Measurements from ENCODE around the gene TIPIN.
A peak's percentile ranks its signal among the peaks of the same experiment; 100 is the strongest.
"Not testable (repeated sequence)": the region's sequence is repeated elsewhere in the genome, so short reads cannot be mapped to it uniquely, and the experiment has no call there.

TIPIN gene

GRCh38 chr15:66399276-66399675, 42.8 kb upstream of the TIPIN start:
- no peak for TF ChIP-seq POU2F2 (IDR thresholded peaks at IDR 0.05; ENCODE audit: low read depth, low read length)
- no peak for TF ChIP-seq SPI1 (IDR thresholded peaks at IDR 0.05; ENCODE audit: low read depth, low read length)
- TF ChIP-seq POLR2AphosphoS5 (IDR thresholded peaks at IDR 0.05; ENCODE audit: low read depth, low read length): no peak
- no peak for DNase-seq (ENCODE audit: insufficient read length, low spot score)
- no peak for FAIRE-seq

DNA sequence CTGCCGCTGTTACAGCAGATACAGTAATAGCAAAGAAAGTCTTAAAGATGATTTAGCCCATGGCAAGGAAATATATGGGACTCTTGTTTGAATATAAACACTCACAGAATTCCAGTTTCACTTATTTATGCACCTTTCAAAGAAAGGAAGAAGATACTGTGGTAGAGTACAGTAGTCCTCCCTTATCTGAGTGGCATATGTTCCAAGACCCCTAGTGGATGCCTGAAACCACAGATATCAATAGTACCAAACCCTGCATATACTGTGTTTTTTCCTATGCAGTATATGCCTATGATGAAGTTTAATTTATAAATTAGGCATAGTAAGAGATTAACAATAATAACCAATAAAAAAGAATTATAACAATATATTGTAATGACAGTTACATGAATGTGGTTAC, 38.4 kb upstream of the TIPIN start:
- no peak for DNase-seq (ENCODE audit: insufficient read length, low spot score)
- TF ChIP-seq POLR2A (IDR thresholded peaks at IDR 0.05; ENCODE audit: low read depth, low read length): no peak
- FAIRE-seq: no peak

DNA sequence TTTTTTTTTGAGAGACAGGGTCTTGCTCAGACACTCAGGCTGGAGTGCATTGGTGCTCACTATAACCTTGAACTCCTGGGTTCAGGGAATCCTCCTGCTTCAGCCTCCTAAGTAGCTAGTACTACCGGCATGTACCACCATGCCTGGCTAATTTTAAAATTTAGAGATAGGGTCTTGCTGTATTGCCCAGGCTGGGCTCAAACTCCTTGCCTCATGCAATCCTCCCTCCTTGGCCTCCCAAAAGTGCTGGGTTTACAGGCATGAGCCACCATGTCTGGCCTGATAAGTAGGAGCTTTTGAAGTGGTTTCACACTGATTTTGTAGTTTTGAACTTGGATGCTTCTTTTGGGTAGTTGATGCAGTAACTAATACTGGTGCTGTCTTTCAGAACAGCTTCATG, 38.0 kb upstream of the TIPIN start:
- DNase-seq (ENCODE audit: insufficient read length, low spot score) (no peak), FAIRE-seq (no peak)
- TF ChIP-seq POLR2AphosphoS5 (IDR thresholded peaks at IDR 0.05; ENCODE audit: low read depth, low read length) (no peak), PAX5 (IDR thresholded peaks at IDR 0.05; ENCODE audit: insufficient read depth, low read length, severe bottlenecking) (no peak), SPI1 (IDR thresholded peaks at IDR 0.05; ENCODE audit: low read depth, low read length) (no peak), POU2F2 (IDR thresholded peaks at IDR 0.05; ENCODE audit: low read depth, low read length) (no peak), TAF1 (IDR thresholded peaks at IDR 0.05; ENCODE audit: low read depth, low read length) (no peak), POLR2A (IDR thresholded peaks at IDR 0.05; ENCODE audit: low read depth, low read length) (no peak)

GRCh38 chr15:66393037-66393436, 36.6 kb upstream of the TIPIN start:
- not testable (repeated sequence) for FAIRE-seq; DNase-seq (ENCODE audit: insufficient read length, low spot score)

- DNase-seq (ENCODE audit: insufficient read length, low spot score) (no peak), FAIRE-seq (peak; percentile 82)
- TF ChIP-seq TAF1 (IDR thresholded peaks at IDR 0.05; ENCODE audit: low read depth, low read length): no peak
- peak; percentile 99 for TF ChIP-seq SPI1 (IDR thresholded peaks at IDR 0.05; ENCODE audit: low read depth, low read length)
- TF ChIP-seq POU2F2 (IDR thresholded peaks at IDR 0.05; ENCODE audit: low read depth, low read length): peak; percentile 81
- no peak for TF ChIP-seq PAX5 (IDR thresholded peaks at IDR 0.05; ENCODE audit: insufficient read depth, low read length, severe bottlenecking)
These were observed 34.2 kb upstream of the TIPIN start for GRCh38 chr15:66390678-66391077.

DNA sequence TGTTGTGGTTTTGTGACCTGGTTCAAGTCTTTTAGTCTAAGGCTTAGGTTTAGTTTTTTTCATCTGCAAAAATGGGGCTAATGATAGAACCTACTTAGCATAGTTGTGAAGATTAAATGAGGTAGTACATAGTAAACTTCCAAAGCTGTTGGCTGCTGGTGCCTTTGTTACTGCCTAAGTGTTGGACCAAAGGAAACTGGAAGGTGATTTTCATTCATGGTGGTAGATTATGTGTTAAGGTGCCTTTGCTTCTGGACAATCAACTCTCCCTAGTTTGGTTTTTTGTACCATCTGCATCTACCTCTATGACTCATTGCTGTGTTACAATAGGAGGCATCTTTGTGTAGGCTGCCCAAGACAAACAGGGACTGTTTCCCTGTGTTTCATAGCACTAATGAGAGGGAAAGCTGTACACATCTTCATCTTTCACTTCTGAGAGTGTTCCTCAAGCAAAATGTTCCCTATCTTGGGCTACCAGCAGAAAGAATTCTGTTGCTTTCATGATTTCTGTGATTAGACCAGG, 33.4 kb upstream of the TIPIN start:
- no peak for DNase-seq (ENCODE audit: insufficient read length, low spot score)
- TF ChIP-seq TAF1 (IDR thresholded peaks at IDR 0.05; ENCODE audit: low read depth, low read length) (no peak), POLR2A (IDR thresholded peaks at IDR 0.05; ENCODE audit: low read depth, low read length) (no peak), SPI1 (IDR thresholded peaks at IDR 0.05; ENCODE audit: low read depth, low read length) (no peak), POU2F2 (IDR thresholded peaks at IDR 0.05; ENCODE audit: low read depth, low read length) (no peak), PAX5 (IDR thresholded peaks at IDR 0.05; ENCODE audit: insufficient read depth, low read length, severe bottlenecking) (no peak), POLR2AphosphoS5 (IDR thresholded peaks at IDR 0.05; ENCODE audit: low read depth, low read length) (no peak)
- peak; percentile 86 for FAIRE-seq

- TF ChIP-seq POLR2AphosphoS5 (IDR thresholded peaks at IDR 0.05; ENCODE audit: low read depth, low read length): no peak
- peak; percentile 90 for TF ChIP-seq PAX5 (IDR thresholded peaks at IDR 0.05; ENCODE audit: insufficient read depth, low read length, severe bottlenecking)
- no peak for TF ChIP-seq POLR2A (IDR thresholded peaks at IDR 0.05; ENCODE audit: low read depth, low read length)
- no peak for TF ChIP-seq TAF1 (IDR thresholded peaks at IDR 0.05; ENCODE audit: low read depth, low read length)
- DNase-seq (ENCODE audit: insufficient read length, low spot score): no peak
- FAIRE-seq: no peak
These were observed 32.8 kb upstream of the TIPIN start for GRCh38 chr15:66389098-66389858.

GRCh38 chr15:66388576-66388975, 32.1 kb upstream of the TIPIN start:
- DNase-seq (ENCODE audit: insufficient read length, low spot score) (no peak), FAIRE-seq (no peak)
- TF ChIP-seq PAX5 (IDR thresholded peaks at IDR 0.05; ENCODE audit: insufficient read depth, low read length, severe bottlenecking): no peak
- no peak for TF ChIP-seq POLR2AphosphoS5 (IDR thresholded peaks at IDR 0.05; ENCODE audit: low read depth, low read length)
- no peak for TF ChIP-seq POU2F2 (IDR thresholded peaks at IDR 0.05; ENCODE audit: low read depth, low read length)
- no peak for TF ChIP-seq TAF1 (IDR thresholded peaks at IDR 0.05; ENCODE audit: low read depth, low read length)
- no peak for TF ChIP-seq SPI1 (IDR thresholded peaks at IDR 0.05; ENCODE audit: low read depth, low read length)
- TF ChIP-seq POLR2A (IDR thresholded peaks at IDR 0.05; ENCODE audit: low read depth, low read length): no peak

- FAIRE-seq: no peak
- no peak for DNase-seq (ENCODE audit: insufficient read length, low spot score)
- TF ChIP-seq POU2F2 (IDR thresholded peaks at IDR 0.05; ENCODE audit: low read depth, low read length) (no peak), SPI1 (IDR thresholded peaks at IDR 0.05; ENCODE audit: low read depth, low read length) (no peak), POLR2AphosphoS5 (IDR thresholded peaks at IDR 0.05; ENCODE audit: low read depth, low read length) (no peak), TAF1 (IDR thresholded peaks at IDR 0.05; ENCODE audit: low read depth, low read length) (no peak), POLR2A (IDR thresholded peaks at IDR 0.05; ENCODE audit: low read depth, low read length) (no peak), PAX5 (IDR thresholded peaks at IDR 0.05; ENCODE audit: insufficient read depth, low read length, severe bottlenecking) (no peak)
These were observed 31.5 kb upstream of the TIPIN start for GRCh38 chr15:66388043-66388363.

DNA sequence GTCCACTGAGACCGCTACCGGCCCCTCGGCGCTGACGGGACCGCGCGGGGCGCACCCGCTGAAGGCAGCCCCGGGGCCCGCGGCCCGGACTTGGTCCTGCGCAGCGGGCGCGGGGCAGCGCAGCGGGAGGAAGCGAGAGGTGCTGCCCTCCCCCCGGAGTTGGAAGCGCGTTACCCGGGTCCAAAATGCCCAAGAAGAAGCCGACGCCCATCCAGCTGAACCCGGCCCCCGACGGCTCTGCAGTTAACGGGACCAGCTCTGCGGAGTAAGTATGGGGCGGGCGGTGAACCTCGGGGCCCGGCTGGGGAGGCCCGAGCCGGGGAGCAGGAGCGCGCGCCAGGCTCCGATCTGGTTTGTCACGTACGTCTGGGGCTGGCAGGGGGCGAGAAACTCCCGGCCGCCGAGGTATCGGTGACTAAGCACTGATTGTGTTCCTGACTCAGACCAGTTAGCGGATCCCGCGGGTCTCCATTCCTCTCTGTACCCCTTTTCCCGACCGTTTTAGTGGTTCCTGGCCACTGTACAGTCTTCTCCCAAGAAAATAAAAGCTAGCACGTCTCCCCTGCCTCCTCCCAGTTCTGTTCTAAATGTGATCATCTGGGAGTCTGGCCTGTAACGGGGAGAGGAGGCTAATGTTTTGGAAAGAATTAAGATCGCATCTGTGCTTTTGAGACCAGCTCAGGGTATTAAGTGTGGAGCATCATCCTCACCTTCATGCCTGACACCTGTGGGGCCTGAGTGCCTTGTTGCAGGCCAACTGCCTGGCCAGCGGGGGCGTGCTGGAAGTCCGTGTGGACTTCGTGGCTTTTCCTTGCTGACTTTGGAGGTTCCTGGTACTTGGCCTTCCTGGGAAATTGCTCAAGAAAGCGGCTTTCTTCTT, 30.9 kb upstream of the TIPIN start:
- TF ChIP-seq SPI1 (IDR thresholded peaks at IDR 0.05; ENCODE audit: low read depth, low read length): no peak
- TF ChIP-seq POLR2A (IDR thresholded peaks at IDR 0.05; ENCODE audit: low read depth, low read length): no peak
- no peak for TF ChIP-seq POLR2AphosphoS5 (IDR thresholded peaks at IDR 0.05; ENCODE audit: low read depth, low read length)
- no peak for TF ChIP-seq TAF1 (IDR thresholded peaks at IDR 0.05; ENCODE audit: low read depth, low read length)
- no peak for TF ChIP-seq POU2F2 (IDR thresholded peaks at IDR 0.05; ENCODE audit: low read depth, low read length)
- TF ChIP-seq PAX5 (IDR thresholded peaks at IDR 0.05; ENCODE audit: insufficient read depth, low read length, severe bottlenecking): no peak
- FAIRE-seq (peak; percentile 76), DNase-seq (ENCODE audit: insufficient read length, low spot score) (no peak)
